ENCODE results near the gene HSPB1.
A peak's percentile ranks its signal among the peaks of the same experiment; 100 is the strongest.

- TF ChIP-seq, protein P1, sequence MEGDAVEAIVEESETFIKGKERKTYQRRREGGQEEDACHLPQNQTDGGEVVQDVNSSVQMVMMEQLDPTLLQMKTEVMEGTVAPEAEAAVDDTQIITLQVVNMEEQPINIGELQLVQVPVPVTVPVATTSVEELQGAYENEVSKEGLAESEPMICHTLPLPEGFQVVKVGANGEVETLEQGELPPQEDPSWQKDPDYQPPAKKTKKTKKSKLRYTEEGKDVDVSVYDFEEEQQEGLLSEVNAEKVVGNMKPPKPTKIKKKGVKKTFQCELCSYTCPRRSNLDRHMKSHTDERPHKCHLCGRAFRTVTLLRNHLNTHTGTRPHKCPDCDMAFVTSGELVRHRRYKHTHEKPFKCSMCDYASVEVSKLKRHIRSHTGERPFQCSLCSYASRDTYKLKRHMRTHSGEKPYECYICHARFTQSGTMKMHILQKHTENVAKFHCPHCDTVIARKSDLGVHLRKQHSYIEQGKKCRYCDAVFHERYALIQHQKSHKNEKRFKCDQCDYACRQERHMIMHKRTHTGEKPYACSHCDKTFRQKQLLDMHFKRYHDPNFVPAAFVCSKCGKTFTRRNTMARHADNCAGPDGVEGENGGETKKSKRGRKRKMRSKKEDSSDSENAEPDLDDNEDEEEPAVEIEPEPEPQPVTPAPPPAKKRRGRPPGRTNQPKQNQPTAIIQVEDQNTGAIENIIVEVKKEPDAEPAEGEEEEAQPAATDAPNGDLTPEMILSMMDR (IDR thresholded peaks at IDR 0.05), result no peak
- peak; percentile 20 for TF ChIP-seq POLR2A (IDR thresholded peaks at IDR 0.05)
Measured at GRCh38 chr7:76303202-76304147, 1.0 kb downstream of the HSPB1 start.
